PC-3 (cell line): Measurements from ENCODE around the gene MIB2.

Experiments
- CTCF ChIP-seq: fragments of 300-600 bp; sonication (generic); conservative IDR thresholded peaks from 2 replicates; pipeline ENCODE4 v1.5.1; 2017; ENCODE audit warnings: antibody characterized with exemption, low read depth, mild to moderate bottlenecking, low read length
- EZH2 ChIP-seq: fragments of 300-600 bp; sonication (generic); IDR thresholded peaks from one replicate; pipeline ENCODE4 v1.6.1; 2017; ENCODE audit warnings: antibody characterized with exemption, mild to moderate bottlenecking, low read length; ENCODE audit not compliant: unreplicated experiment

DNA sequence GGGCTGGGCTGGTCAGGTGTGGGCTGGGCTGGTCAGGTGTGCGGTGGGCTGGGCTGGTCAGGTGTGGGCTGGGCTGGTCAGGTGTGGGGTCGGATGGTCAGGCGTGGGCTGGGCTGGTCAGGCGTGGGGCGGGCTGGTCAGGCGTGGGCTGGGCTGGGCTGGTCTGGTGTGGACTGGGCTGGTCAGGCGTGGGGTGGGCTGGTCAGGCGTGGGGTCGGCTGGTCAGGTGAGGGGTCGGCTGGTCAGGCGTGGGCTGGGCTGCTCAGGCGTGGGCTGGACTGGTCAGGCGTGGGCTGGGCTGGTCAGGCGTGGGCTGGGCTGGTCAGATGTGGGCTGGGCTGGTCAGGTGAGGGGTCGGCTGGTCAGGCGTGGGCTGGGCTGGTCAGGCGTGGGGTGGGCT, 9.6 kb upstream of the MIB2 start:
- no peak for TF ChIP-seq CTCF
- TF ChIP-seq EZH2, result no peak
